Fibroblast of gingiva (primary cell): ENCODE results near the gene USP17L20.
"Not testable (repeated sequence)": the region's sequence is repeated elsewhere in the genome, so short reads cannot be mapped to it uniquely, and the experiment has no call there.

ENCODE experiments used
- DNase-seq: peaks from one replicate; pipeline ENCODE4 v3.0.0-alpha.2; 2011; ENCODE audit warnings: low read depth

Gene USP17L20, protein sequence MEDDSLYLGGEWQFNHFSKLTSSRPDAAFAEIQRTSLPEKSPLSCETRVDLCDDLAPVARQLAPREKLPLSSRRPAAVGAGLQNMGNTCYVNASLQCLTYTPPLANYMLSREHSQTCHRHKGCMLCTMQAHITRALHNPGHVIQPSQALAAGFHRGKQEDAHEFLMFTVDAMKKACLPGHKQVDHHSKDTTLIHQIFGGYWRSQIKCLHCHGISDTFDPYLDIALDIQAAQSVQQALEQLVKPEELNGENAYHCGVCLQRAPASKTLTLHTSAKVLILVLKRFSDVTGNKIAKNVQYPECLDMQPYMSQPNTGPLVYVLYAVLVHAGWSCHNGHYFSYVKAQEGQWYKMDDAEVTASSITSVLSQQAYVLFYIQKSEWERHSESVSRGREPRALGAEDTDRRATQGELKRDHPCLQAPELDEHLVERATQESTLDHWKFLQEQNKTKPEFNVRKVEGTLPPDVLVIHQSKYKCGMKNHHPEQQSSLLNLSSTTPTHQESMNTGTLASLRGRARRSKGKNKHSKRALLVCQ

GRCh38 chr4:9257824-9258223 lies at the start of gene USP17L20:
TSS of gene USP17L20 (plus strand) at chr4:9258124. CDS start at chr4:9258124, 0 bp downstream.
- not testable (repeated sequence) for DNase-seq

DNA sequence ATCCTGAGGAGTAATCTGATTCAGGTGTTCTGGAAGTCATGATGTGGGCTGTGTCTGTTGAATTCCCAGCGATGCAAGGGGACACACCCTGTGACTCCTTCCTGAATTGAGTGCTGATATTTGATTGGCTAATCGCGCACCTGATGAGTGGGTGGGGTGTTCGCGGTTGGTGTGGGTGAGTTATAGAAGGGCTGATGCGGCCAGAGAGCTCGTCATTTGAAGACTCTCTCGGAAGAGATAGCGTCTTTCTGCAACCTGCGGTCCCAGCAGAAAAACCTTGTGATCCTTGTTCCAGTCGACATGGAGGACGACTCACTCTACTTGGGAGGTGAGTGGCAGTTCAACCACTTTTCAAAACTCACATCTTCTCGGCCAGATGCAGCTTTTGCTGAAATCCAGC lies 47.6 kb upstream of the USP17L20 start, which contains the start of gene USP17L10:
Gene USP17L10 (plus strand): TSS at position 301 of the 400 bp plus-strand sequence. CDS start 0 bp downstream, at position 301.
- DNase-seq: not testable (repeated sequence)

- not testable (repeated sequence) for DNase-seq
Observed at GRCh38 chr4:9214701-9215100, 43.2 kb upstream of the USP17L20 start.

DNA sequence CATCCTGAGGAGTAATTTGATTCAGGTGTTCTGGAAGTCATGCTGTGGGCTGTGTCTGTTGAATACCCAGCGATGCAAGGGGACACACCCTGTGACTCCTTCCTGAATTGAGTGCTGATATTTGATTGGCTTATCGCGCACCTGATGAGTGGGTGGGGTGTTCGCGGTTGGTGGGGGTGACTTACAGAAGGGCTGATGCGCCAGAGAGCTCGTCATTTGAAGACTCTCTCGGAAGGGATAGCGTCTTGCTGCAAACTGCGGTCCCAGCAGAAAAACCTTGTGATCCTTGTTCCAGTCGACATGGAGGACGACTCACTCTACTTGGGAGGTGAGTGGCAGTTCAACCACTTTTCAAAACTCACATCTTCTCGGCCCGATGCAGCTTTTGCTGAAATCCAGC lies 42.8 kb upstream of the USP17L20 start, which contains the start of gene USP17L11:
Gene USP17L11 (plus strand): TSS at position 301 of the 400 bp plus-strand sequence. CDS start 0 bp downstream, at position 301.
- DNase-seq: not testable (repeated sequence)

DNA sequence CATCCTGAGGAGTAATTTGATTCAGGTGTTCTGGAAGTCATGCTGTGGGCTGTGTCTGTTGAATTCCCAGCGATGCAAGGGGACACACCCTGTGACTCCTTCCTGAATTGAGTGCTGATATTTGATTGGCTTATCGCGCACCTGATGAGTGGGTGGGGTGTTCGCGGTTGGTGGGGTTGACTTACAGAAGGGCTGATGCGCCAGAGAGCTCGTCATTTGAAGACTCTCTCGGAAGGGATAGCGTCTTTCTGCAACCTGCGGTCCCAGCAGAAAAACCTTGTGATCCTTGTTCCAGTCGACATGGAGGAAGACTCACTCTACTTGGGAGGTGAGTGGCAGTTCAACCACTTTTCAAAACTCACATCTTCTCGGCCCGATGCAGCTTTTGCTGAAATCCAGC lies 38.1 kb upstream of the USP17L20 start, which contains the start of gene USP17L12:
Gene USP17L12 (plus strand): TSS at position 301 of the 400 bp plus-strand sequence. CDS start 0 bp downstream, at position 301.
- DNase-seq: not testable (repeated sequence)

GRCh38 chr4:9224596-9224995 lies 33.3 kb upstream of the USP17L20 start, which contains the start of gene USP17L13:
TSS of gene USP17L13 (plus strand) at chr4:9224896. CDS start at chr4:9224896, 0 bp downstream.
- DNase-seq: not testable (repeated sequence)

- DNase-seq: not testable (repeated sequence)
Observed at GRCh38 chr4:9230249-9230648, 27.7 kb upstream of the USP17L20 start.

GRCh38 chr4:9234085-9234484 lies 23.8 kb upstream of the USP17L20 start, which contains the start of gene USP17L15:
TSS of gene USP17L15 (plus strand) at chr4:9234385. CDS start at chr4:9234385, 0 bp downstream.
- DNase-seq: not testable (repeated sequence)

- DNase-seq: peak; percentile 0
Observed at GRCh38 chr4:9238461-9238860, 19.5 kb upstream of the USP17L20 start.

DNA sequence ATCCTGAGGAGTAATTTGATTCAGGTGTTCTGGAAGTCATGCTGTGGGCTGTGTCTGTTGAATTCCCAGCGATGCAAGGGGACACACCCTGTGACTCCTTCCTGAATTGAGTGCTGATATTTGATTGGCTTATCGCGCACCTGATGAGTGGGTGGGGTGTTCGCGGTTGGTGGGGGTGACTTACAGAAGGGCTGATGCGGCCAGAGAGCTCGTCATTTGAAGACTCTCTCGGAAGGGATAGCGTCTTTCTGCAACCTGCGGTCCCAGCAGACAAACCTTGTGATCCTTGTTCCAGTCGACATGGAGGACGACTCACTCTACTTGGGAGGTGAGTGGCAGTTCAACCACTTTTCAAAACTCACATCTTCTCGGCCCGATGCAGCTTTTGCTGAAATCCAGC lies 14.3 kb upstream of the USP17L20 start, which contains the start of gene USP17L17:
Gene USP17L17 (plus strand): TSS at position 301 of the 400 bp plus-strand sequence. CDS start 0 bp downstream, at position 301.
- DNase-seq: not testable (repeated sequence)

GRCh38 chr4:9247953-9248680 lies 9.8 kb upstream of the USP17L20 start, which contains the start of gene USP17L18:
TSS of gene USP17L18 (plus strand) at chr4:9248630. CDS start at chr4:9248630, 0 bp downstream.
- peak; percentile 0 for DNase-seq

DNA sequence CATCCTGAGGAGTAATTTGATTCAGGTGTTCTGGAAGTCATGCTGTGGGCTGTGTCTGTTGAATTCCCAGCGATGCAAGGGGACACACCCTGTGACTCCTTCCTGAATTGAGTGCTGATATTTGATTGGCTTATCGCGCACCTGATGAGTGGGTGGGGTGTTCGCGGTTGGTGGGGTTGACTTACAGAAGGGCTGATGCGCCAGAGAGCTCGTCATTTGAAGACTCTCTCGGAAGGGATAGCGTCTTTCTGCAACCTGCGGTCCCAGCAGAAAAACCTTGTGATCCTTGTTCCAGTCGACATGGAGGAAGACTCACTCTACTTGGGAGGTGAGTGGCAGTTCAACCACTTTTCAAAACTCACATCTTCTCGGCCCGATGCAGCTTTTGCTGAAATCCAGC lies 4.8 kb upstream of the USP17L20 start, which contains the start of gene USP17L19:
Gene USP17L19 (plus strand): TSS at position 301 of the 400 bp plus-strand sequence. CDS start 0 bp downstream, at position 301.
- not testable (repeated sequence) for DNase-seq

DNA sequence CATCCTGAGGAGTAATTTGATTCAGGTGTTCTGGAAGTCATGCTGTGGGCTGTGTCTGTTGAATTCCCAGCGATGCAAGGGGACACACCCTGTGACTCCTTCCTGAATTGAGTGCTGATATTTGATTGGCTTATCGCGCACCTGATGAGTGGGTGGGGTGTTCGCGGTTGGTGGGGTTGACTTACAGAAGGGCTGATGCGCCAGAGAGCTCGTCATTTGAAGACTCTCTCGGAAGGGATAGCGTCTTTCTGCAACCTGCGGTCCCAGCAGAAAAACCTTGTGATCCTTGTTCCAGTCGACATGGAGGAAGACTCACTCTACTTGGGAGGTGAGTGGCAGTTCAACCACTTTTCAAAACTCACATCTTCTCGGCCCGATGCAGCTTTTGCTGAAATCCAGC lies 4.6 kb downstream of the USP17L20 start, which contains the start of gene USP17L21:
Gene USP17L21 (plus strand): TSS at position 301 of the 400 bp plus-strand sequence. CDS start 0 bp downstream, at position 301.
- not testable (repeated sequence) for DNase-seq

GRCh38 chr4:9267319-9267718 lies 9.4 kb downstream of the USP17L20 start, which contains the start of gene USP17L22:
TSS of gene USP17L22 (plus strand) at chr4:9267619. CDS start at chr4:9267619, 0 bp downstream.
- not testable (repeated sequence) for DNase-seq

- DNase-seq: not testable (repeated sequence)
Observed at GRCh38 chr4:9271719-9272118, 13.8 kb downstream of the USP17L20 start.
